ENCODE data around the gene CMTM7.
A peak's percentile ranks its signal among the peaks of the same experiment; 100 is the strongest.
"Not testable (repeated sequence)": the region's sequence is repeated elsewhere in the genome, so short reads cannot be mapped to it uniquely, and the experiment has no call there.

CMTM7 gene

GRCh38 chr3:32383136-32383711 lies 8.4 kb upstream of the CMTM7 start:
- no peak for DNase-seq (ENCODE audit: low spot score)

DNA sequence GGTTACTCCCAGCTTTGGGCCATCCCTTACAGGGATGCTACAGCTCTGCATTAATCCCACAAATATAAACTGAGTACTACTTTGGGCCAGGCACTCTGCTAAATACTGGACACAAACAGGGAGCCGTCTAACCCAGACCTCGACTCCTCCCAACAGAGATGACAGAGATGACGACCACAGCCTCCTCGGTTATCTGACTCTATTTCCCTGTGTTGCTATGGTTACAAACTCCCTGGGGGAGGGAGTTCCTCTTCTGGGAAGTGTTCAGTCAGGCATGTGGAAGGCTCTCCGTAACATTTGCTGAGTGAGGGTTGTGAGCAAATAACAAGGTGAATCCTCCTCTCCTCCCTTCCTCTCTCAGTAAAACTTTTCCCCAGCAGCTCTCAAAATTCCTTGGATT lies 6.7 kb upstream of the CMTM7 start:
- peak; percentile 85 for DNase-seq (ENCODE audit: low spot score)

- no peak for DNase-seq (ENCODE audit: low spot score)
Observed at GRCh38 chr3:32387512-32387911, 4.1 kb upstream of the CMTM7 start.

GRCh38 chr3:32389577-32389976 lies 2.1 kb upstream of the CMTM7 start:
- DNase-seq (ENCODE audit: low spot score) = not testable (repeated sequence)

DNA sequence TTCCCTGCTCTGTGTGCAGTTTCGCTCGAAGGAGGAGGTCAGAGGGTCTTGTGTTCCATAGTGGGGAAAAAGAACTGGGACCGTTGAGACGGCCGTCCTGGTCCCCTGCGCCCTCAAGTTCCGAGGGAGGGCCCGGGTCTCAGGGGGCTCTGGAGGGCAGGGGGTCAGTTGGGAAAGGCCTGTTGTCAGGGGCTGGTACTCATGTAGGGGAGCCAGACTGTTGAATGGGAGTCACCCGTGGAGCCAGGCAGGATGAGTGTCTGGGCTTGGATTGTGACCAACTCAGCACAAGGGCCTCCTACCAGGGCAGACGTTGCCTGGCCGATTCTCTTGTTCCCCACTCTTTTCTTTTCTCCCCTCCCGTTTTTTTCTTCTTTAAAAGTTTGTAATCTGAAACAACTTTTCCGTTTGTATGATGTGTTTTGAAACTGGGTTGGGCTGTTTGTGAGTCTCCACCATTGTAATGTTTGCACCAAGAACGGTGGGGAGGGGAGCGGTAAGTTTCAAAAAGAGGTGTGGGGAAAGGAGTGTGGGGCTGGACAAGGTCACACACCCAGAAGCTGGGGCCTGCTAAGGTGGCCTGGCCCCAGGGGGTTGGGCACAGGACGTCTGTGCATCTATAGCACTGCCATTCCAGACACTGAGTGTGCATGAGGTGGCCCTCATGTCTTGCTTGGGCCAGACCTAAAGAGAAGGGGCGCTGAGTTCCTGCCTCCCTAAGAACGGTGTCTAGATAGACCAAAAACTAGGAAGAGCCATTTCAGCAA lies 1.1 kb downstream of the CMTM7 start:
- peak; percentile 64 for DNase-seq (ENCODE audit: low spot score)

DNA sequence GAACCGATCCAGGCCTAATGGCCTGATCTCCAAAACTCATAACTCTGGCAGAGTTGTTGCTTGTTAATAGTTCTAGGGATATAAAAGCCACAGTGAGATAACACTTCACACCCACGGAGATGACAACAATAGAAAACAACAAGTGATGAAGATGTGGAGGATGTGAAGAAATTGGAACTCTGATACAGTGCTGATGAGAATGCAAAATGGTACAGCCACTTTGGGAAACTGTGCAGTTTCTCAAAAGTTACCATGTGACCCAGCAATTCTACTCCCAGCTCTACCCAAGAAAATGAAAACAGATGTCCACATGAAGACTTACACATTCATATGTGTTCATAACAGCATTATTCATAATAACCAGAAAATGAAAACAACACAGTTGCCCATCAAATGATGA lies 3.8 kb downstream of the CMTM7 start:
- DNase-seq (ENCODE audit: low spot score) = no peak

DNA sequence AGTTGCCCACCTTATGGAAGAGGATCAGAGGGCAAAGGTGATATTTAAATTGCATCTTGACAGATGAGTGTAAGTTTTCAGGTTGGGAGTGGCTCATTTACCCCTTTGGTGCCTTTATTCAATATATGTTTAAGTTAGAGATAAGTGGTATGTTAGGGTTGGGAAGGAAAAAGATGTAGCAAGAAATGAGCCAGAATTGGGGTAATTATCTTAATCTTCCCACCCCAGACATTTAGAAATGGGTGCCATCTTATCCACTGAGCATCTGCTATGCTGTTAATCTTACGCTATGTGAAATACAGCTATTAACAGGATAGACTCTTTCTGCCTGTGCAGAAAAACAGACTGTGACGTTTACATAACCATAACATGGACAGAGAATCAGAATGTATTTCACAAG lies 6.3 kb downstream of the CMTM7 start:
- DNase-seq (ENCODE audit: low spot score) = no peak

DNA sequence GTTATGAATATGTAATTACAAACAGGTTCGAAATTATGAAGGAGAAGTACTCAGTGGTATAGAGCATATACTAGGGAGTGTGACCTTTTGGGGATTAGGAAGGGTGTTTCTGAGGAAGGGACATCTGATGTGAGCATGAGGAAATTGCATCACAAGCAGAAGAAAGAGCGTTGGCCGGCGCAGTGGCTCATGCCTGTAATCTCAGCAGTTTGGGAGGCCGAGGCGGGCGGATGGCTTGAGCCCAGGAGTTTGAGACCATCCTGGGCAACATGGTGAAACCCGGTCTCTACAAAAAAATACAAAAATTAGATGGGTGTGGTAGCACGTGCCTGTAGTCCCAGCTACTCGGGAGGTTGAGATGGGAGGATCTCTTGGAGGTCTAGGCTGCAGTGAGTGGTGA lies 6.9 kb downstream of the CMTM7 start:
- DNase-seq (ENCODE audit: low spot score) = no peak

DNA sequence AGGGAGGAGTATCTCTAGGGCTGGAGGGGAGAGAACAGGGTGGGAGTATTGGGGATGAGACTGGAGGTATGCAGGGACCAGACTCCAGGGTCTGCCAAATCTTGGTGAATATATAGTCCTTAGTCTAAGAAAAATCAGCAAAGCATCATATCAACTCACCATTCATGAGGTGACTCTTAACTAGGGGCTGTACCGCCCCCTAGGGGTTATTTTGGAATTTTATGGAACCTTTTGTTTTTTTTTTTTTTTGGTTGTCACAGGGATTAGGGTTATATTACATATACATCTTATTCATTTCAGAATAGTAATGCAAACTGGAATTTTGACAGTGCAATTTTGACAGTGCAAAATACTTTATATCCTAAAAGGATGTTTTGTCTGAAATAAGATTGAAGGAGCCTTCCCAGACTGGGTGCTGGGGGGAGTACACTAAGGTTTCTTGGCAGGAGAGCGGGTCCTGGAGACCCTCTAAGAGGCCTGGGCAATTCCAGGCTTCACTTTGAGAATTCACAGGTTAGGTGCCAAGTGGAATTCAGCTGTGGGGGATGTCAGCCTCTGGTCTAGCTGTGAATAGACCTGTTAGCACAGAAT lies 7.5 kb downstream of the CMTM7 start:
- peak; percentile 66 for DNase-seq (ENCODE audit: low spot score)

DNA sequence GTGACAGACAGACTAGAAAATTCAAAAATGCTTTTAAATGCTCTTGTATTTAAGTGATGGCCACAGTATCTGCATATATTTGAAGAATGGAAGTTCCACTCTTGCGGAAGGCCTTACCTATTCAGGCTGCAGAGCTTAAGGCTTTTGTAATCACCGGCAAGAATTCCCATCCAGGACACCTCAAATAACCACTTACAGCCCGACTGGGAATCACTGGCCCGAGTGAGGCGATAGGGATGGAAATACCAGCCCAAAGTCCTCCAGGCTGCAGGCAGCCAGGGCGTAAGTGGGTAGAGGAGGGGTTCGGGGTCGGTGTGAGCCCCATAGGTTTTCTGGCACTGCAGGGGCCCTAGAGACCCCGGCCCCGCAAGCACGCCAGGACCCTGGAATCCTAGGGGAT lies 9.5 kb downstream of the CMTM7 start:
- DNase-seq (ENCODE audit: low spot score) = peak; percentile 29

DNA sequence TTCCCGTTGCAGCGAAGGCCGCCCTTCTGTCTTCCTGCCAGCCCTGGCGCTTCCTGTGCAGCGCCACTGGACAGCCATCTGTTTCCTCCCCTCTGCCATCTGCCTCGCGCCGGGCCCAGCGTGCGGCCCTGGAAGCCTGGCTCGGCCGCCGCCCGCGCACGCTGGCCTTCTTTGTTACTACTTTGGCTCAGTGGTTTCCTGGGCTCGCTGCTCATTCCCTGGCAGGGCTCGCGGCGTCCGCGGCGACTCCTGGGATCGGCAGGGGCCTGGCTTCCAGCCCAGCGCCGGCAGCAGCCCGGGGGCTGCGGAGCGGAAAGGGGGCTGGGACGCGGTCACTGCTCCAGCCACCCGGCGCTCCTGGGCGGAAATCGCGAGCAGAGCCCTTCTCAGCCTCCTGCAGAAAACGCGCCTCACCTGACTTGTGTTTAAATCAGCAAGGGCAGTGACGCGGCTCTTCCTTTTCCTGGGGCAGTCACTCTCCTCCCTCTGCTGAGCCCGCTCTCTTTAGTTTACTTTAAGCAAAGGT lies 10.0 kb downstream of the CMTM7 start:
- peak; percentile 90 for DNase-seq (ENCODE audit: low spot score)

- peak; percentile 46 for DNase-seq (ENCODE audit: low spot score)
Observed at GRCh38 chr3:32403663-32404062, 12.0 kb downstream of the CMTM7 start.

- DNase-seq (ENCODE audit: low spot score) = no peak
Observed at GRCh38 chr3:32404714-32405113, 13.1 kb downstream of the CMTM7 start.

GRCh38 chr3:32405155-32405554 lies 13.5 kb downstream of the CMTM7 start:
- DNase-seq (ENCODE audit: low spot score) = no peak

DNA sequence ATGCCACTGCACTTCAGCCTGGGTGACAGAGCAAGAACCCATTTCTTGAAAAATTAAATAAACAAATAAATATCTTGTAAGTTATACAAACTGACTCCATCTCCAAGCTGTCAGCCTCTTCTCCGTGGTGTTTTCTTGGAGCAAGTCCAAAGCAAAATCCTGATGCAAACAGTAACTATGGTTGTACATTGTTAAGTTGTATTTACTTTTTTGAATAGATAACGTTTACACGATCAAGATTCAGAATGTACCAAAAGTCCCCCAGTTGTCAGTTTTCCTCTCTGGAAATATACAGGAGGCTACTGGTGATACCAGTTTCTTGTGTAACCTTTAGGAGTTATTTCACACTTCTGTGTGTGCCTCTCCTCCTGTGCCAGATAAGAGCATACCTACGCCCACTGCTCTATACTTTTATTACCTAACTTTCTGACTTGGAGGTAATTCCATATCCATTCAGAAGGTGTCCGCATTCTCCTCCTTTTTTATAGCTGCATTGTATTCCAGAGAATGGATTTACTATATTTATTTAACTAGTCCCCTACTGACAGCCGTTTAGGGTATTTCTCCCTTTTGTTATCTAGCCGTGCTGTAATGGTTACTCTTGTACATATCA lies 14.2 kb downstream of the CMTM7 start:
- DNase-seq (ENCODE audit: low spot score) = no peak

GRCh38 chr3:32406486-32407408 lies 15.1 kb downstream of the CMTM7 start:
- DNase-seq (ENCODE audit: low spot score) = no peak

DNA sequence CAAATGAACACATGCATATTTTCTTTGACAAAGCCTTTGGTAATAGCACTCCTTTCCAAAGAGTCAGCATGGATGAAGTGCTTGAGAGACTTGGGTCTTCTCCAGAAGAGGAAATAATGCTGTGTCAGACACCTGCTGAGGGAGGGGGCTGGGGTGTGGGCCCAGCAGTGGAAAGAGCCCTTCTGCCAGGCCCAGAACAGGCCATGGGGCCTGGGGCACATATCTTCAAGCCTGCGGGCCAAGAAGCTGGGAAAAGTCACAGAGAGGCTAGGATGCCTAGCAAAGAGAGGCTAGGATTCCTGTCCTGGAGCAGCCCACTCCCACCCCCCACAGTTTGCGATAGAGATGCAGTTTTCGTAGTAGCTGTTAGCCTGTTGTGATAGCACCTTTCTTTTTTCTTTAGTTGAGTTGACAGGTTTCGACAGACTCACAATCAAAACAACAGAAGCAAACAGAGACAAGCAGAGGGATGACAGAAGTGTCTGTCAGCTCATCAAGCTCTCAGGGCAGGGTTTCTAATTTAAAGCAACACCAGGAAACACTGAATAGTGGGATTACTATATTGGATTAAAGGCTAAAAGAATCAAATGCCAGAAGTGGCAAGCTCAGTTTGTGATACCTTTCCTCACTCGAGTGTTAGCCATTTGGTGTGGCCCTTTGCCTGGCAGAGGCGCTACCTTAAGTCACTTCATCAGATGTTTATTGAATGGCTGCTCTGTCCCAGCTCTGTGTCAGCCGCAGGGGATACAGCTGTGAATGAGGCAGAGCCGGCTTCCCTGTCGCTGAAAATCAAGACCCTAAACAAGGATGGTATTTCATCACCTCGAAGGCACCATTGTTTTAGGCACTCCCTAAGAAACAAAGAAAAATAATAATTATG lies 19.0 kb downstream of the CMTM7 start:
- DNase-seq (ENCODE audit: low spot score) = peak; percentile 39

DNA sequence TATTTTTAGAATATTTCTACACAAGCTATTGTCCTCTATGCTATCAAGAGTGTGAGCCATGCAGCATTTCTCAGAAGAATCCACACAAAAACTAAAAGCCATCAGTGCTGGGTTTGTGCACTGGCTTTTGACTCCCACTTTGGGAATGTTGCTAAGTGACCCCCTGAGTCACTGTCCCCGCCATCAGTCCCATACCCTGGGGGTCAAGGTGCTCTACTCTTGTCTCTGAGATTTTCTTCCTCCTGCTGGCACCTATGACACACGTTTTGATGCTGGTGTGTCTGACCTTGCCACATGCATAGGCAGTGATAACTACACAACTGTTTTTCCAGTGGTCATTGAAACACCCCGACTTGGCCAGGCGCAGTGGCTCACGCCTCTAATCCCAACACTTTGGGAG lies 19.8 kb downstream of the CMTM7 start:
- peak; percentile 36 for DNase-seq (ENCODE audit: low spot score)

DNA sequence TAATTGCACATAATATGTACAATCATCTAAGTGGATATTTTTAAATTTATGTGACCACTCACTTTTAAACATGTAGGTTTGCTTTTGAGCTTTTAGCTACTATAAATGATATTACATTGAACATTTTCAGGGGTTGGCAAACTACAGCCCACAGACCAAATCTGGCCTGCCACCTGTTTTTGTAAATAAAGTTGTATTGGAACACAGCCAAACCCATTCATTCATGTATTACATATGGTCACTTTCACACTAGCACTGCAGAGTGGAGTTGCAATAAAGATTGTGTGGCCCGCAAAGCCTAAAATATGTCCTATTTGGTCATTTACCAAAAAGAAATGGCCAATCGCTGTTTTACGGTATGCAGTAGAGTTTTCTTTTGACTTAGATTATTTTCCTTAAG lies 21.2 kb downstream of the CMTM7 start:
- DNase-seq (ENCODE audit: low spot score) = no peak

DNA sequence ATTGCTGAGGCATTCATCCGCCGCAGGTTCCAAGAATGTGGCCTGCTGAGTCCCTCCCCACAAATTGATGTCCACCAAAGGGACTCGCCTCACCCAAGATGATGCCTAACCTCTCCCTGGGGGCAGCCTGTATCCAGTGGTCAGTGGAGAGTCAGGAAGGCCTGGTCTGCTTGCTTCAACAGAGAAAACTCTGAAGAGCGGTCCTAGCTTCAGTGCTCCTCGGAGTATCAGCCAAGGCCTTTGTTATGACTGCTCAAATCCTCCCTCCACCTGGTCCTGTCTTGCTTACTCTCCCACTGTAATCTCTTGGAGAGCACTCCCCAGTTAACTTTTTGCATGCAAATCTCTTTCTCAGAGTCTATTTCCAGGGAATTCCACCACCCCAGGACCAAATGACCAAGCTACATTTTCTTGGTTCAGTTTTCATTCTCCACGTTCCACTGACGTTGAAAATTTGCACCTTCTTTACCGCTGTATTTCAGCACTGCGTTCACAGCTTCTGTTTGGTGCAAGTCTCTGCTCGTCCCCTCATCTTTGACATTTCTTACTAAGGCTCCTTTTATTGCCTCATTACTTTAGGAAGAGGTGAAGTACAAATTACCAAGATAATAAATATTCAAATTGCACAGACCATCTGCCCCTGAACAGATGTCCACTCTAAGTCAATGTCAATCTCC lies 22.3 kb downstream of the CMTM7 start:
- no peak for DNase-seq (ENCODE audit: low spot score)

Data from kidney tubule cell (primary cell).